Epithelial cell of esophagus (primary cell): ENCODE data around the gene MTHFD1L.

Experiments used
- DNase-seq: peaks from one replicate; pipeline ENCODE4 v3.0.0; 2010; ENCODE audit warnings: low read depth
- H3K4me3 ChIP-seq: 2 replicates; pipeline ENCODE4 v1.5.1; 2011; ENCODE audit warnings: mild to moderate bottlenecking, low read length, control low read depth
- CTCF ChIP-seq: IDR thresholded peaks from 2 replicates; pipeline ENCODE4 v1.5.1; 2011; ENCODE audit warnings: low read depth, mild to moderate bottlenecking, low read length, control low read depth, inconsistent platforms; ENCODE audit not compliant: insufficient read depth; ENCODE audit errors: missing control alignments

The MTHFD1L gene

GRCh38 chr6:150987855-150988464 lies 122.5 kb downstream of the MTHFD1L start:
- no peak for TF ChIP-seq CTCF
- DNase-seq, result no peak
- H3K4me3 ChIP-seq, result no peak overlapping the region

- H3K4me3 ChIP-seq, result no peak overlapping the region
- TF ChIP-seq CTCF, result no peak
- DNase-seq, result no peak
Measured at GRCh38 chr6:150991487-150991886, 126.0 kb downstream of the MTHFD1L start.

GRCh38 chr6:150992262-150992661 lies 126.8 kb downstream of the MTHFD1L start:
- TF ChIP-seq CTCF, result no peak
- H3K4me3 ChIP-seq, result no peak overlapping the region
- no peak for DNase-seq

- TF ChIP-seq CTCF, result no peak
- DNase-seq, result no peak
- H3K4me3 ChIP-seq, result no peak overlapping the region
Measured at GRCh38 chr6:150992703-150993102, 127.2 kb downstream of the MTHFD1L start.

- no peak for DNase-seq
- no peak overlapping the region for H3K4me3 ChIP-seq
- no peak for TF ChIP-seq CTCF
Measured at GRCh38 chr6:150993253-150993652, 127.8 kb downstream of the MTHFD1L start.

GRCh38 chr6:150994026-150994425 lies 128.5 kb downstream of the MTHFD1L start:
- no peak for DNase-seq
- TF ChIP-seq CTCF, result no peak
- no peak overlapping the region for H3K4me3 ChIP-seq

- DNase-seq, result no peak
- H3K4me3 ChIP-seq, result no peak overlapping the region
- no peak for TF ChIP-seq CTCF
Measured at GRCh38 chr6:150996968-150997367, 131.5 kb downstream of the MTHFD1L start.
